Right ventricle myocardium inferior (tissue), 1 donor: Measurements from ENCODE around the gene CSGALNACT2. TPM values are rescaled to one million over a fixed set of nuclear protein-coding genes. Genes with fewer than 3 reads are reported as not detected.

ENCODE experiments used
- ATAC-seq: fragments of 200-7000 bp; cut with Tn5 transposase; one replicate; pipeline ENCODE4 v1.9.1; 2020; ENCODE audit warnings: mild to moderate bottlenecking, moderate library complexity
- DNase-seq: peaks from one replicate; pipeline ENCODE4 v3.0.0; 2021; ENCODE audit errors: missing footprints
- intact Hi-C: fragments of 100-400 bp; cut with DNase I; formaldehyde crosslinking; loops from one replicate; pipeline ENCODE4 v1.11.0; 2022
- total RNA-seq: library from RNA; stranded (reverse); fragmentation: NEBNext Ultra II Directional; extraction: Animal tissue kit (Norgen Biotek cat#: 25700); gene quantifications from one replicate; pipeline ENCODE4 v1.2.1, GENCODE V29; 2021
- donor health status: DM: no; HTN: yes; CAD: no; lungs with severe emphysema.

Gene CSGALNACT2
- total RNA-seq, 1 donor from 2014 or later, result 8.1 TPM

DNA sequence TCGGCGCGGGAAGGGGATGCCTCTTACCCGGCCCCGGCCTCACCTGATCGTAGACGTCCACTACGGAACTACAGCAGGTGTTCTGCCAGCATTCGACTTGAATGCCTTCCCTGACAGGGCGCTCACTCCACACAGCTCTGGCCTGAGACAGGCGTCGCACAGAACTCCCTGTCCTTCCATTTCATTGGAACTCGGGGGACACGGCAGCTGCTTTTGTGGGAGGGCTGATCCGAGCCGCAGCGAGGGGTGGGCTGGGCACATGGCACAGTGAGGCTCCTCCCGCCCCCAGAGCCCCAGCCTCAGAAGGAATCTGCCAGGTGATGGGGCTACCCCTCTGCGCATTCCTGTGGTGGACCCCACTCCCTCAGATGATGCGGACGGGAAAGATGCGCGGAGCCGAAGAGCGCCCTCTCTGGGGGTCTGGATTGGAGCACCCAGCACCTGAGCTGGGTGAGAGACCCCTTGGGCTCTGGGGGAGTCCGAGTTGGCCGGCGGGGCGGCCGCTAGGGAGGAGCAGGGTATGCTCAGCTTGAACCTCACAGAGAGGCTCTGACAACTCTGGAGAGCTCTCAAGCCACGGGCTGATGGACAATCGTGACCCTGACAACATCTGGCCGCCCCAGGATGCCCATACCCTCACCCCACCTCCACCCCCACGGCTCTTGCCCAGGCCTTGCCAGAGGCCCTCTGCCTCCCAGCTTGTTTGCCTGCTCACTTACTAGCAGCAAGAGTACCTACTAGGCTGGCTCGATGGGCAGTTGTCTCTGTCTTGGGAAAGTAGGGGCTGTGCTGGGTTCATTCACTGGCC, 92.1 kb downstream of the CSGALNACT2 start:
- DNase-seq (peak; percentile 11), ATAC-seq (no peak)
- intact Hi-C loops, result no loop called here

DNA sequence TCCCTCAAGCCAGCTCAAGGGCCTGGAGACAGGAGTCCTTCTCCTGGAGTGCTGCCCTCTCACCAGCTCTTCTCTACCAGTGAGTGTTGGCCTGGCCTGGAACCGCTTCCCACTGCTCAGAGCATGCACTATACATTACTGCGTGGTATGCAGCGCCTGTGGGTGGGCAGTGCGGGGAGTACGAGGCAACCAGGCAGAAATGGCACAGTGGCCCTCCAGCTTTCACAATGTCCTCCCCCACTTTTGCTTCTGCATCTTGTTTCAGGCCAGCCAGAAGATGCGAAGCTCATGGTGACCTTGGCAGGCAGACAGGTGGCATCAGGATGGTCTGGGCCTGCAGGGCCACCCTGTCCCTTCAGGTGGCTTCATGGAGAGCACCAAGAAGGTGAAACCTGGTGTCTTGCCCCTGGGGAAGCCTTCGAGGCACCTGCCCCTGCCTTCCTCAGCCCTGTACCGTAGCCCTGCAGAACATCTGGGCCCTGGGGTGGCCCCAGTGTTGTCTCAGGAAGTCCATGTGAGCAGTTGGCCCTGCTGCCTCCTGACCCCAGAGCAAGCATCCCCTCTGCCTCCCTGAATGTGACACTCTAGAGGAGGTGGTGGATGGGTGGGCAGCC, 92.8 kb downstream of the CSGALNACT2 start:
- peak; percentile 48 for DNase-seq
- intact Hi-C loops, result no loop called here
- ATAC-seq, result no peak

DNA sequence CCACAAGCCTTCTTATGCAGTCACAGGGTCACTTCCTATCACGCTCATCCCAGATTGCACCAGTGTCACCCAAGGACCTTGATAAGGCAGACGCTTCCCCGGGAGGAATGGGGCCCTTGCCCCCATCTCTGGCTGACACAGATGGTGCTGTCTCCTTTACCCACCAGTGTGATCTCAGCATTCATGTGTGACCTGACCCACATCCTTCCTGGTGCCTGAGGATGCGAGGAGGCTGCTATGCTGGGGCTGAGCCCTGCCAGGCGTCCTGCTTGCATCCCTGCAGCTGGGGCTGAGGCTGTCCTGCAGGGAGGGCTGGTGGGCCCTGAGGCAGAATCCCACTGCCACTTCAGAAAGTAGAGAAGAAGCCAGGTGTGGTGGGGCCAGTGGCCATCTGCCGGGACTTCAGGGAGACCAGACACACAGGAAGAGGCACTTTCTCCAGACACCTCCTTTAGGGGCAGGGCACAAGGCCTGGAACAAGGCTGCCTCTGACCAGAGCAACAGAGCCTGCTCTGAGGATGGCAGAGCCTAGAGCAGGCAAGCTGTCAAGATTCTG, 93.4 kb downstream of the CSGALNACT2 start:
- peak; percentile 67 for DNase-seq
- intact Hi-C loops, result no loop called here
- ATAC-seq, result no peak

DNA sequence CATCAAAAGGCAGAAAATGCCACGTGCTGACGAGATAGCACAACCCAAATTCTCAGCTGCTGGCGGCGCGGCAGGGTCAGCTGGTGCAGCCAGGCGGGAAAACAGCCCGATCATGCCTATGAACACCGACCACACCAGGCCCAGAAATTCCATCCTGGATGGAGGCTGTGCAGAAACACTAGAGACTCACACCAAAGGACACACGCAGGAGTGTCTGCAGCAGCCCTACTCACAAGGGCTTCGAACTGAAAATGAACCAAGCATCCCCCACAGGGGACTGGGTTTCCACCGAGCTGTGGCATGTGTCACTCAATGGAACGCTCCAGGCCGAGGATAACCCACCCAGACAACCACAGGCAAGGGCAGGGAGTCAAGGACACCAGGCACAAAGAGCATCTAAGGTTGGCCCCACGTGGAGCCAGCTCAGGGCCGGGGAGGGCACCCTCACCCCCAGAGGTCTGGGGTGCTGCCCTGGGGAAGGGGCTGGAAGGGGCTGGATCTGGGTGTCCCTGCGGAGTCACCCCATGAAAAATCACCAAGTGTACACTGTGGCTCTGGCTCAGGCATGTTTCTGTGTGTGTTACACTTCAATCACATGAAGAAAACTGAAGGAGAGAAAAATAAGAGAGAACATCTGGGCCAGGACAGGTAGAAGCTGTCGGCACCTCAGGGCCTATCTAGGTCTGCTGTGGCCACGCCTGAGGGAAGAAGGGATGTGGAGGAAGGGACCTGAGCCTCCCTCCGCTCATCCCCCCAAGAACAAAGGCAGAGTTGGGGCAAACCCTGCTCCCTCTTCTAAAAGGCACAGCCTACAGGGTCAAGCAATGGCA, 95.6 kb downstream of the CSGALNACT2 start:
- no peak for ATAC-seq
- intact Hi-C loops, result no loop called here

DNA sequence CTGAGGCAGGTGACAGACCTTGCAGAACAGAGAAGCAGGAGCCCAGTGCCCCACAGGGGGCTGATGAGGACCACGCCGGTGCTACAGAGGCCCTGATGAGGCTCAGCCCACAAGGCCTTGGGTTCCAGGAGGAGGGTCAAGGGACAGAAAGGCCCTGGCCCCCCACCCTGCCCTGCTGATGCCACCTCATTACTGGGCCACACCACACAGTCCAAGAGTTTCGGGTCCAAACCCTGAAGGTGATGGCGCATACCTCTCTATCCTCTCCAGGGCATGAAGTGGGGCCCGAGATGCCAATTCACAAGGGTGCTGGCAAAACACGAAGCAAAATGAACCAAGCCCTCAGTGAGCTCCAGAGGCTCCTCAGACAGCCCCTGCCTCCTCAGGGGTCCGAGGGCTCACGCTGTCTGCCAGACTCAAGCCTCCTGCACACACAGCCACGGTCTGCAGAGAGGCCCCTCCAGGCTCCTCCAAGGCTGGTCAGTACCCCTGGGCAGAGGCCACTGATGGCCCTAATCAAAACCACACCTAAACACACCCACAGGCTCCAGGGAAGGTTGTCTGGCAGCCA, 96.3 kb downstream of the CSGALNACT2 start:
- intact Hi-C loops, result no loop called here
- peak; percentile 59 for DNase-seq
- ATAC-seq, result no peak

More for the DNA sequence above, 95.6 kb downstream of the CSGALNACT2 start:
- peak; percentile 39 for DNase-seq

Other genes with a start within 250 kb of the CSGALNACT2 start
- gene RET, start 61.4 kb upstream of the CSGALNACT2 start, total RNA-seq, result 7.7 TPM
- 1.4 TPM for gene RASGEF1A, start 128.6 kb downstream of the CSGALNACT2 start, total RNA-seq
- gene FXYD4, start 233.2 kb downstream of the CSGALNACT2 start, total RNA-seq, result not detected